H1 (cell line): ENCODE data around the gene ESRP2. TPM values are rescaled to one million over a fixed set of nuclear protein-coding genes. Genes with fewer than 3 reads are reported as not detected.

Experiments
- CEBPB ChIP-seq: IDR thresholded peaks from 2 replicates; pipeline ENCODE4 v1.6.1; 2012; ENCODE audit warnings: low read depth, low read length
- HDAC6 ChIP-seq: IDR thresholded peaks from one replicate; pipeline ENCODE4 v1.7.1; 2012; ENCODE audit warnings: low read depth, mild to moderate bottlenecking, inconsistent platforms, low read length, moderate library complexity
- NRF1 ChIP-seq: IDR thresholded peaks from 2 replicates; pipeline ENCODE4 v1.6.1; 2011; ENCODE audit warnings: mild to moderate bottlenecking, low read depth, low read length, improper control_type of control experiment
- POLR2AphosphoS5 ChIP-seq: IDR thresholded peaks from 2 replicates; pipeline ENCODE4 v1.6.1; 2011; ENCODE audit warnings: low read depth, low read length
- SAP30 ChIP-seq: fragments of 300-600 bp; sonication (generic); IDR thresholded peaks from 2 replicates; pipeline ENCODE4 v1.7.1; 2012; ENCODE audit warnings: low read length, moderate library complexity, mild to moderate bottlenecking, inconsistent platforms; ENCODE audit not compliant: insufficient read depth, insufficient replicate concordance
- SIN3A ChIP-seq, 2 experiments: IDR thresholded peaks in 1 of 2; conservative IDR thresholded peaks in 1 of 2; 2 replicates each; pipeline ENCODE4 v1.6.1; 2011 to 2012; ENCODE audit warnings: low read length in 2 of 2, improper control_type of control experiment in 1 of 2, low read depth in 1 of 2, mild to moderate bottlenecking in 1 of 2
- SIX5 ChIP-seq: IDR thresholded peaks from 2 replicates; pipeline ENCODE4 v1.6.1; 2011; ENCODE audit warnings: mild to moderate bottlenecking, low read depth, low read length
- SP1 ChIP-seq: IDR thresholded peaks from 2 replicates; pipeline ENCODE4 v1.6.1; 2011; ENCODE audit warnings: low read depth, low read length
- TCF12 ChIP-seq: IDR thresholded peaks from 2 replicates; pipeline ENCODE4 v1.6.1; 2011; ENCODE audit warnings: low read depth, mild to moderate bottlenecking, low read length
- TEAD4 ChIP-seq: IDR thresholded peaks from 2 replicates; pipeline ENCODE4 v1.6.1; 2012; ENCODE audit warnings: low read depth, low read length, inconsistent platforms, mixed read lengths
- polyA plus RNA-seq, 7 experiments: library from polyadenylated mRNA; depleted of rRNA in 3 of 7; stranded (reverse) in 5 of 7; unstranded in 2 of 7; fragments of >200 nt in 5 of 7; fragments of 200-250 nt in 2 of 7; gene quantifications; 1 replicate in 5 of 7; 2 replicates in 1 of 7; 4 replicates in 1 of 7; pipeline versions ENCODE4 v1.2.1 to v1.2.3, GENCODE V29; 2011 to 2013; ENCODE audit warnings: missing spikeins in 2 of 7, mixed read lengths in 2 of 7
- total RNA-seq: library from RNA; stranded (reverse); fragmentation: NEBNext Ultra II Directional; extraction: Animal tissue kit (Norgen Biotek cat#: 25700); gene quantifications from 2 replicates; pipeline ENCODE4 v1.2.1, GENCODE V29; 2021
- TF ChIP-seq, protein P1 (sequence below): fragments of 300-600 bp; sonication (generic); IDR thresholded peaks from 2 replicates; pipeline ENCODE4 v1.7.1; 2012; ENCODE audit warnings: low read length, moderate library complexity, mild to moderate bottlenecking, inconsistent platforms; ENCODE audit not compliant: insufficient replicate concordance
- TF ChIP-seq, protein P2 (sequence below): IDR thresholded peaks from 2 replicates; pipeline ENCODE4 v1.6.1; 2012; ENCODE audit warnings: inconsistent platforms

The ESRP2 gene
- total and polyA plus RNA-seq, 2 of the 8 experiments (the other 6 are each of a cell fraction or from before 2014, with no cell fraction given), result 35.1 to 45.8 TPM

- TF ChIP-seq, protein P1, sequence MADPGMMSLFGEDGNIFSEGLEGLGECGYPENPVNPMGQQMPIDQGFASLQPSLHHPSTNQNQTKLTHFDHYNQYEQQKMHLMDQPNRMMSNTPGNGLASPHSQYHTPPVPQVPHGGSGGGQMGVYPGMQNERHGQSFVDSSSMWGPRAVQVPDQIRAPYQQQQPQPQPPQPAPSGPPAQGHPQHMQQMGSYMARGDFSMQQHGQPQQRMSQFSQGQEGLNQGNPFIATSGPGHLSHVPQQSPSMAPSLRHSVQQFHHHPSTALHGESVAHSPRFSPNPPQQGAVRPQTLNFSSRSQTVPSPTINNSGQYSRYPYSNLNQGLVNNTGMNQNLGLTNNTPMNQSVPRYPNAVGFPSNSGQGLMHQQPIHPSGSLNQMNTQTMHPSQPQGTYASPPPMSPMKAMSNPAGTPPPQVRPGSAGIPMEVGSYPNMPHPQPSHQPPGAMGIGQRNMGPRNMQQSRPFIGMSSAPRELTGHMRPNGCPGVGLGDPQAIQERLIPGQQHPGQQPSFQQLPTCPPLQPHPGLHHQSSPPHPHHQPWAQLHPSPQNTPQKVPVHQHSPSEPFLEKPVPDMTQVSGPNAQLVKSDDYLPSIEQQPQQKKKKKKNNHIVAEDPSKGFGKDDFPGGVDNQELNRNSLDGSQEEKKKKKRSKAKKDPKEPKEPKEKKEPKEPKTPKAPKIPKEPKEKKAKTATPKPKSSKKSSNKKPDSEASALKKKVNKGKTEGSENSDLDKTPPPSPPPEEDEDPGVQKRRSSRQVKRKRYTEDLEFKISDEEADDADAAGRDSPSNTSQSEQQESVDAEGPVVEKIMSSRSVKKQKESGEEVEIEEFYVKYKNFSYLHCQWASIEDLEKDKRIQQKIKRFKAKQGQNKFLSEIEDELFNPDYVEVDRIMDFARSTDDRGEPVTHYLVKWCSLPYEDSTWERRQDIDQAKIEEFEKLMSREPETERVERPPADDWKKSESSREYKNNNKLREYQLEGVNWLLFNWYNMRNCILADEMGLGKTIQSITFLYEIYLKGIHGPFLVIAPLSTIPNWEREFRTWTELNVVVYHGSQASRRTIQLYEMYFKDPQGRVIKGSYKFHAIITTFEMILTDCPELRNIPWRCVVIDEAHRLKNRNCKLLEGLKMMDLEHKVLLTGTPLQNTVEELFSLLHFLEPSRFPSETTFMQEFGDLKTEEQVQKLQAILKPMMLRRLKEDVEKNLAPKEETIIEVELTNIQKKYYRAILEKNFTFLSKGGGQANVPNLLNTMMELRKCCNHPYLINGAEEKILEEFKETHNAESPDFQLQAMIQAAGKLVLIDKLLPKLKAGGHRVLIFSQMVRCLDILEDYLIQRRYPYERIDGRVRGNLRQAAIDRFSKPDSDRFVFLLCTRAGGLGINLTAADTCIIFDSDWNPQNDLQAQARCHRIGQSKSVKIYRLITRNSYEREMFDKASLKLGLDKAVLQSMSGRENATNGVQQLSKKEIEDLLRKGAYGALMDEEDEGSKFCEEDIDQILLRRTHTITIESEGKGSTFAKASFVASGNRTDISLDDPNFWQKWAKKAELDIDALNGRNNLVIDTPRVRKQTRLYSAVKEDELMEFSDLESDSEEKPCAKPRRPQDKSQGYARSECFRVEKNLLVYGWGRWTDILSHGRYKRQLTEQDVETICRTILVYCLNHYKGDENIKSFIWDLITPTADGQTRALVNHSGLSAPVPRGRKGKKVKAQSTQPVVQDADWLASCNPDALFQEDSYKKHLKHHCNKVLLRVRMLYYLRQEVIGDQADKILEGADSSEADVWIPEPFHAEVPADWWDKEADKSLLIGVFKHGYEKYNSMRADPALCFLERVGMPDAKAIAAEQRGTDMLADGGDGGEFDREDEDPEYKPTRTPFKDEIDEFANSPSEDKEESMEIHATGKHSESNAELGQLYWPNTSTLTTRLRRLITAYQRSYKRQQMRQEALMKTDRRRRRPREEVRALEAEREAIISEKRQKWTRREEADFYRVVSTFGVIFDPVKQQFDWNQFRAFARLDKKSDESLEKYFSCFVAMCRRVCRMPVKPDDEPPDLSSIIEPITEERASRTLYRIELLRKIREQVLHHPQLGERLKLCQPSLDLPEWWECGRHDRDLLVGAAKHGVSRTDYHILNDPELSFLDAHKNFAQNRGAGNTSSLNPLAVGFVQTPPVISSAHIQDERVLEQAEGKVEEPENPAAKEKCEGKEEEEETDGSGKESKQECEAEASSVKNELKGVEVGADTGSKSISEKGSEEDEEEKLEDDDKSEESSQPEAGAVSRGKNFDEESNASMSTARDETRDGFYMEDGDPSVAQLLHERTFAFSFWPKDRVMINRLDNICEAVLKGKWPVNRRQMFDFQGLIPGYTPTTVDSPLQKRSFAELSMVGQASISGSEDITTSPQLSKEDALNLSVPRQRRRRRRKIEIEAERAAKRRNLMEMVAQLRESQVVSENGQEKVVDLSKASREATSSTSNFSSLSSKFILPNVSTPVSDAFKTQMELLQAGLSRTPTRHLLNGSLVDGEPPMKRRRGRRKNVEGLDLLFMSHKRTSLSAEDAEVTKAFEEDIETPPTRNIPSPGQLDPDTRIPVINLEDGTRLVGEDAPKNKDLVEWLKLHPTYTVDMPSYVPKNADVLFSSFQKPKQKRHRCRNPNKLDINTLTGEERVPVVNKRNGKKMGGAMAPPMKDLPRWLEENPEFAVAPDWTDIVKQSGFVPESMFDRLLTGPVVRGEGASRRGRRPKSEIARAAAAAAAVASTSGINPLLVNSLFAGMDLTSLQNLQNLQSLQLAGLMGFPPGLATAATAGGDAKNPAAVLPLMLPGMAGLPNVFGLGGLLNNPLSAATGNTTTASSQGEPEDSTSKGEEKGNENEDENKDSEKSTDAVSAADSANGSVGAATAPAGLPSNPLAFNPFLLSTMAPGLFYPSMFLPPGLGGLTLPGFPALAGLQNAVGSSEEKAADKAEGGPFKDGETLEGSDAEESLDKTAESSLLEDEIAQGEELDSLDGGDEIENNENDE, result no peak
- no peak for TF ChIP-seq SIN3A (conservative IDR thresholded peaks at IDR 0.05 in 1 of 2, IDR thresholded peaks at IDR 0.05 in 1 of 2; ENCODE audit: low read depth in 1 of 2, low read length in 2 of 2)
- TF ChIP-seq SIX5, result no peak
- no peak for TF ChIP-seq TEAD4
- TF ChIP-seq, protein P2, sequence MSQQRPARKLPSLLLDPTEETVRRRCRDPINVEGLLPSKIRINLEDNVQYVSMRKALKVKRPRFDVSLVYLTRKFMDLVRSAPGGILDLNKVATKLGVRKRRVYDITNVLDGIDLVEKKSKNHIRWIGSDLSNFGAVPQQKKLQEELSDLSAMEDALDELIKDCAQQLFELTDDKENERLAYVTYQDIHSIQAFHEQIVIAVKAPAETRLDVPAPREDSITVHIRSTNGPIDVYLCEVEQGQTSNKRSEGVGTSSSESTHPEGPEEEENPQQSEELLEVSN, result no peak
- TF ChIP-seq HDAC6, result no peak
- no peak for TF ChIP-seq SAP30
- no peak for TF ChIP-seq SP1
- TF ChIP-seq POLR2AphosphoS5, result no peak
- TF ChIP-seq TCF12, result no peak
- TF ChIP-seq NRF1, result no peak
- TF ChIP-seq CEBPB, result no peak
Measured at GRCh38 chr16:68187505-68187904, 48.4 kb downstream of the ESRP2 start (continued).
